ENCODE measurements around the gene PROX1.

Gene PROX1

DNA sequence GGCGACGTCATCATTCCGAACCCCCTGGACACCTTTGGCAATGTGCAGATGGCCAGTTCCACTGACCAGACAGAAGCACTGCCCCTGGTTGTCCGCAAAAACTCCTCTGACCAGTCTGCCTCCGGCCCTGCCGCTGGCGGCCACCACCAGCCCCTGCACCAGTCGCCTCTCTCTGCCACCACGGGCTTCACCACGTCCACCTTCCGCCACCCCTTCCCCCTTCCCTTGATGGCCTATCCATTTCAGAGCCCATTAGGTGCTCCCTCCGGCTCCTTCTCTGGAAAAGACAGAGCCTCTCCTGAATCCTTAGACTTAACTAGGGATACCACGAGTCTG, 10.0 kb downstream of the PROX1 start:
- no peak for DNase-seq (ENCODE audit: low read depth)

DNA sequence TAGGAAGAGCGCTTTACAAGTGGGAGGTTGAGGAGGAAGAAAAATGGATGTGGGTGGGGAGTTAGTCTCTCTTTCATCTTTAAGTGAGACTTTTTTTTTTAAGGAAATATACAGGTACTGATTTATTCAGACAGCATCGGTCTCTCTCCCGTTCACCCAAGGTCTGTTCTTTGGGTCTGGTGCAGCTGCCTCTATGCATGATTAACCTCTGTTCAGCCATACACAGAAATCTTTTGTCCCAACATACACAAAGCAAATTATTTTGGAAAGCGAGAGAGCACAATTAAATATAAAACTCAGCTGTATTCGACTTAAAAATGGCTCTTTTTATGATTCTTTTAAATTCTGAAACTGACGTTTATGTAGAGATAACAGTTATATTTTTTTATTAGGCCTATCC, 11.0 kb downstream of the PROX1 start:
- DNase-seq (ENCODE audit: low read depth), result no peak

DNA sequence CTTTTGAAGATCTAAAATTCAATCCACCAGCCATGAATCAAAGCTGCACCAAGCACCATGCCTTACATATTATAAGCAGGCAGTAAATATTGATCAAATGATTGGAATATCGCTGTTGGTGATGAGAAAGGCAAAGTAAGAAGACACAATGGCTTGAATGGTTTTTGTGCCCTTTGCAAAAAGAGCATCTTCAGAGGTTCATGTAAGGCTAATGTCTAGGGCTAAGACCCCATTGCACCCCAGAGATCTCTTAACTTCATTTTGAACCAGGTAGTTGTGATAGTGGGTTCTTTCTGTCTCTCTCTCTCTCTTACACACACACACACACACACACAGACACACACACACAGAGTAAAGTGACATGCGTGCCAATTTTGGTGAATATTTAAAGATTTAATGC, 12.0 kb downstream of the PROX1 start:
- no peak for DNase-seq (ENCODE audit: low read depth)

DNA sequence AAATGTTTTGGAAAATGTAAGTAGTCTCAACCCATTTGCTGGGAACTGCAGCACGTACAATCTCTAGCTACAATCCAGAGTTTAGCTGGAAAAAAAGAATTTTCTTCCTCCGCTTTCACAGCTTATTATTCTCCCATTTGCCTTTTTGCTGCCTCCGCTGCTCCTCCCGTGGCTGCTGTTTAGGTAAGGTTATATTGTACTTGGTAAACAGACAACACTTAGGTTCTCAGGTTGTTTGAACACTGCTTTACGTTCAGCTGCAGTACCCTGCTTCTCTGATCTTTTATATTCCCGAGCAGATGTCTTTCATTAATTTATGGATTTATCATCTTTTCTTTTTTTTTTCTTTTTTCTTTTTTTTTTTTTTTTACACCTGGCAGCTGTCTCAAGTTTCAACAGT, 14.3 kb downstream of the PROX1 start:
- no peak for DNase-seq (ENCODE audit: low read depth)

DNA sequence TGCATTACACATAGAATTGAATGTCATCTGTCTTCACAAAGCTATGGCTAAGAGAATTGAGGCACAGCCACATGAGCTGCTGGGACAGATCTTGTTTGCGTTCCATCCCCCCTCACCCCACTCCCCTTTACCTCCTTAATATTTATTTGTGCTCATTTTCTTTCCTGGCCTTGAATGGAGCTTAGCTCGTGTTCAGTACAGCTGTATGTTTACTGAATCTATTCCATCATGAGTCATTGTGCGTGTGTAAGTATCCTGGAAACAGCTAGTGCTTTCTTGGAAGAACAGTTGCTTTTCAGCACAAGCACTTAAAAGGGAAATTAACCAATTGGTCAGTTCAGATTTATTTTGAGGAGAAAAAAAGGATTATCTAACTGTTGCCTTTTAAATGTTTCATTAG, 14.7 kb downstream of the PROX1 start:
- no peak for DNase-seq (ENCODE audit: low read depth)

DNA sequence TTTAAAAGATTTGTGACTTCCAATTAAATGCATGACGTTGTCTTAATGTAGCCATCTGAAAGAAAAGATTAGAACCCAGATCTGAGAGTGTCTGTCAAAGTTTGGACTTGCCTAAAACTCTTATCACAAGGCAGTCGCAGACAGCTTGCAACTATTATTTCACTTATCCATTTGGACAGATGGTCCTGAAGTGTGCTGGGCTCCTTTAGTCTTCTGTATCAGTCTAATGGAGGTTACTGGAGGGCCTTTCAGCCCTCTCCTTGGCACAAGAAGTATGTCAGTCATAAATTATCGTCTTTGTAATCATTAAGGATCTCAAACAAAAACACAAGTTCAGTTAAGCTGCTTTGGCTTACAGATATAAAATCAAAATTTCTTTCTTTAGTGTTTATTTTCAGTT, 15.5 kb downstream of the PROX1 start:
- DNase-seq (ENCODE audit: low read depth), result no peak

DNA sequence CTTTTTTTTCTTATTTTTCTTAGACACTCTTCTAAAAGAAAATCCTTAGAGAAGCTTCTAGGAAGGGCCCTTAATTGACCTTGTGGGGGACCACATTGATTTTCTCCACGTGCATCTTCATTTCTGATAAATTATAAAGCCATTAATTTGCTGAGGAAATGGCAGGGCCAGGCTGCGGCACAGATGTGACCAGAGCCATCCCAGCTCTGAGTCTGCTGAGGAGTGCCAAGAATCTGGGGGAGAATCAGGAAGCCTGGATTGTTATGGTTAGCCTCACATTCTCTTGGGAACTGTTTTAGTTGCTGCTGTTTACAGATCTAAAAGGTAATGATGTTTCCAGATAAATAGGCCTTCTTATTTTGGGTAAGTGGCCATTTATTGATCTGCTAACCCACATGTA, 16.2 kb downstream of the PROX1 start:
- DNase-seq (ENCODE audit: low read depth), result no peak

DNA sequence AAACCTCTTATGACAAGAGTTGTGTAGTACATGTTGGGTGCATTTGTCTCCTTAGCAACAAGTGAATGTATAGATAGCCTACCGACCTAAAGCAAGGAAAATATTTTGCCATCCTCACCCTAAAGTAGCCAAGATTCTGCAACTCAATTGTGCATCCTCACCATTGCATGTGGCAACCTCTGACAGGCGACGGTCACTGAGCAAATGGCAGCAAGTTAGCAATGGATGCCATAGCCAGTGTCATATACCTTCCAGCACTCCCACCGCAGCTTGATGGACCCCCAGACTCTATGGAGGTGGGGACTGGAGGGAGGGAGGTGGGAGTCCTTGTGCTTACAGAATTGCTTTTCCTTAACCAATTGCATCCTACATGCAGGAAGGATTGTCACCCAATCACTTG, 17.0 kb downstream of the PROX1 start:
- DNase-seq (ENCODE audit: low read depth), result no peak

DNA sequence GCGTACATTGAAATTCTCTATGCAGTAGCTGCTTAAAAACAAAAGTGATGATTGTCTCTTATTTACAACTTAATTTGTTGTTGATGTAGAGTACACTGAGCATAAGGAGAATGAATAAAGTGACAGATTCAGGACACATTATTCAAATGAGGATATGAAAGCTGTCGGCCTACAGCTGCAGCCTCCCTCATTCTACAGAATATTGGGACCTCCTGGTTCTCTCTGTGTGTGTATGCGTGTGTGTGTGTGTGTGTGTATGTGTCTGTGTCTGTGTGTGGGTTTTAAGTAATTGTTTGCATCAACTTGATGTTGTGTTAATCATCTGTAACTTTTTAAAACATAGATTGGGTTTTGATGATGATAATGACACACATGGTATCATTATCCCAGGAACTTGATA, 17.9 kb downstream of the PROX1 start:
- no peak for DNase-seq (ENCODE audit: low read depth)

DNA sequence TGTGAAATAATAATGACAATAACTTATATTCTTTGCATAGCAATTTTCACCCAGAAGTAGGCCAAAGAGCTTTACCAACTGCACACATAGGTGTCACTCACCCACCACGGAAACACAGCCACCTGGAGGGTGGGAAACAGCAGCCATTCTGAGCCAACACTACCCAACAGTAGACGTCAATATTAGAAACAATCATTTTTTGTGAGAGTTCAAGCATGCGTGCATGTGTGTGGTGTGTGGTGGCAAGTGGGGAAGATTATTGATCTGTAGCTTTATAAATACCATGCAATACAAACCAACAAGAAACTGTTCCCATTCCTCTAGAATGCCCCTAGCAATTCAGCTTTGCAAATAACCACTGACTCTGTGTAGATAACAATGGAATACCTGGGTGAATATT, 19.1 kb downstream of the PROX1 start:
- DNase-seq (ENCODE audit: low read depth), result no peak

DNA sequence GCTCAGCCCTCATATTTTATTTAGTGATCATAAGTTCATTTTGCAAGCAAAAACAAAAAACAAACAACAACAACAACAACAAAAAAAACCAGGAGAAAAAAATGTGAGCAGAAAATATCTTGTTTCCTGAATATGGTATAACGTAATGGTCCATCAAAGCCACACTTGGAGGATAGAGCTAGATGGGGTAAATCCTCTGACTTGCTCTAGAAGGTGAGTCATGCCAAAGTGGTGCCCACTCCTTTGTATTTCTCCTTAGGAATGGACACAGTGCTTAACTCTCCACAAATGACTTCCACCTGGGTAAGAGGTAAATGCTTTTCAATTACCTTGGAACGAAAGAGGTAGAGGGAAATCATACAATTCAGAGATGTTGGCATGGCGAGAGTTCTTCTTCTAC, 20.6 kb downstream of the PROX1 start:
- DNase-seq (ENCODE audit: low read depth), result no peak

DNA sequence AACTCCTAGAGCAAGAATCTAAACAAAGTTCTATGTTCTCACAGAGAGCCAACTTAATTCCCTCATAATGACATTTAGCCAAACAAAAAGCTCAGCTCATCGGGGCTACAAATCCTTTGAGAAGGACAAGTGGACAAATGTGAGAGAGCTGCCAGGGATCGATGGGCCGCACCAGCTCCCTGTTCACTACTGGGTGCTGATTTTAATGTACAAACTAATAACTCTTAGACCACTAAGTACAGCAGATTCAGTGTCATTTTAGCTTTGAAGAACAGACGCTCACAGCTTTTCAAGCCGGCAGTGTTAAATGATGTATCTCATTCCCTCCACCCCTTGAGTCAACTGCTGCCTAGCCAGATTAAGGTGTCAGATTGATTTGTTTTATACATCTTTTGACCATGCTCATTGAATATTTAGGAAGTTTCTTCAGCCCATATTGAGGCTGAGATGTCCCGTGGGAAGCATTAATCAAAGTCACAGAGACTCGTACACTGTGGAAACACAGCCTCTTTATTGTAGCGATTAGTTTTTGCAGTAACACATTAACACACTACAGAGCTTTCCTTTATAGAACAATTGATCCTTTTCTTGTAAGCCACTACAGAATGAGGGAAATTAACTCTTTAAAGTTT, 21.1 kb downstream of the PROX1 start:
- no peak for DNase-seq (ENCODE audit: low read depth)

DNA sequence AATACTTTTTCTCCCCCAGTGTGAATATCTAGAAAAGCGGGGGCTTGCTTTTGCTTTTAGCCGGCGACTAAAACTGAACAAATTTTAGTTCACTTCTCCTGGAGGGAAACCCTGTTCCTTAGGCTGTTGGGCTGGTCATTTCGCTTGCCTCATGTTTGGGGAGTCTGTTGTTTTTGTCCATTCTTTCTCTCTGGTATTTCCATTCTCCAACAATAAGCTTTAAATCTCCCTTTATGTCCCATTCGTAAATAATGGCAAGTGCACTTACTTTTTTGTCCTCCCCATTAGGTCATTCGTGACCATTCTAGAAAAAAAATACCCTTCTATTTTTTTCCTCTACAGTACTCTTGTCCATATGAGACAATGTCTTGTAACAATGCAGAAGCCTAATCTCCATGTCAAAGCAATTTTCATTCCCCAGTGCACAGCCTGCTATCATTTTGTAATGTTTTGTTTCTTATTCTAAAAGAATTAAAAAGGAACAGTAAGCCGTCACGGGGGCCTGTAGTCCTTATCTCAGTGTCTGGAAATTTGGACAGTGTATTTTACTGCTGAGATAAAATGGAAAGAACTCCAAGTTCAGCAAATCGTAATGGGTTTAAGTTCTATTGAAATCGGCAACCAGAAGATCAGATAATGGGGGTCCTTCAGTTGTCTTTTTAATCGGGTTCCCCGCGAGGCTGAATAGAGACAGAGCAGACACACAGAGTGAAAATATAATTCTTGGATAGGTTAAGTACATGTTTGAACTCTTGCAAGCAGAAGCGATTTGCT, 21.8 kb downstream of the PROX1 start:
- DNase-seq (ENCODE audit: low read depth), result no peak

DNA sequence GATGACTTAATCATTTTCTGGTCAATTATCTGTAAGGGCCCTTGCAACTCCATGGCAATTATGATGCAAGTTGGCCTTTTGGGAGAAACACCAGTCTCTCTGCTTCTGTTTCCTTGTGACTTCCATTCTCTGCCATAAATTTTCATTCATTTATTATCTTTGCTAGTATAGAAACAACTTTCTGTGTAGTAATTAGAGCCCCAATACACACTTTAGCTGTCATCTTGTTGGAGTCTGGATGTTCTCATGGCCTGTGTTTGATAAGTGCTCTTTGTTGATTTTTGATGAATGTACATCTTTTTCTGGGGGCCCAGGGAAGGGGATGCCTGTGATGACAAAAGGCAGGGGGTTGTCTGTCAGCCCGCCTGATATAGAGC, 22.4 kb downstream of the PROX1 start:
- no peak for DNase-seq (ENCODE audit: low read depth)

DNA sequence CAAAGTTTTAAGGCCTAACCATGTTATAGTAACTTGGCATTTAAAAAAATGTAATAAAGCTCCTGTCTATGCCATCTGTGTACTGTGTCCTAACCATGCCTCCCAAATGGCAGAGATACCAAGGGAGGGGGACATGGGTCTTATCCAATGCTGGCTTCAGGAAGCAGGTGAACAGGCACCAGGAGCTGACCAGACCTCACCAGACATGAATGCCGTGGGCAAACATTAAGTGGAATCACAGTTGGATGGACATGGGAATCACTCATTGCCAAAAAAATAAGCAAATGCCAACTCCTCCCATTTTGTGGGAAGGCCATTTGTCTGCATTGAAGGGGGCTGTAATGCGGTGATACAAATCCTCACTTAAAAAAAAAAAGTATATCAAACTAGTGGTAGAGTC, 22.9 kb downstream of the PROX1 start:
- DNase-seq (ENCODE audit: low read depth), result no peak

DNA sequence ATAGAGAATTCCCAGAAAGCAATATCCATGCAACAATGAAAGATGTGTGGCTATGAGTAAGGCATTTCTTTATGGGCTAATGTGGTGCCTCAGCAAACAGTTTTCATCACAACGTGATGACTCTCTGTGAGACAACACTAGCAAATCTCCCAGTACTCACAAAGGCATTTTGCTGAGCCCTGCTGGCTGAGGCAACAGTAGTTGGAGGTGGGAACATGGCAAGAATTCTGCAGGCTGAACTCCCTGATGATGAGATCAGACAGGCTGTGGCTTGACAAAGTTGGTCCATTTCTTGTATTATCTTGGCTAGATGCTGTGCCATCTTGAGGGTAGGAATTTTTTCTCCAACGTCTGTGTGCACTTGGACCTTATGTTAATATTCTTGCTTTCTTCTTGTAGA, 24.6 kb downstream of the PROX1 start:
- no peak for DNase-seq (ENCODE audit: low read depth)

DNA sequence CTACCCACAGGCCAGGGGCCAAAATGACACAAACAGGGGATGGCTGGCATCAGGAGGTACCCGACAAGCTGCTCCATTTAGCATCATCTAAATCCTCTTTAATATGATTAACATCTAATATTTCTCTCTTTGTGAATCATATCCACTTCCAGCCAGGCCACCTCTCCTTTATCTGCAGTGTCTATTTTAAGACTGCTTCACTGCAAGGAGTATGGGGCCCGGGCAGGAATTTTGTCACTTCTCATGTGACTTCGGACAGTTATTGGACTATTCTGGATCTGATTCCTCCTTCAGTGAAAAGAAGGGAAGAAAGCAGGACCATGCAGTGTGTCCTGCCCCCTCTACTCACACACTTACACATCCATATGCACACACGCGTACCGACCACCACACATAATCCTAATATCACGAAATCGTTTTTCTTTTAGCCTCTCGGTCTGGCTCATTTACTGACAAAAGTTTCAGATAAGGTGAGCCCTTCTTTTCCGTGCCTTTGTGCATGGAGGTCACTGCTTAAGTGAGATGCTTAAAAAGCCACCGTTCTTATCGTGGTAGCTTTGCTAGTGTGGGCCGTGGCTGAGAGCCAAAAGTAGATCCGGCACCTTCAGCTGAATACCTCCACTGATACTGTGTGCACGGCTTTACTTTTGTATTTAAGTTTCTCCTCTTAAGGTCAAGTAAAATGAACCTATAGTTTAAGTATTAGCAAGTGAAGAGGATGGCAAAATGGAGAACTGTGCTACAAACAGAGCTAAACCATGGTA, 26.0 kb downstream of the PROX1 start:
- DNase-seq (ENCODE audit: low read depth), result no peak

DNA sequence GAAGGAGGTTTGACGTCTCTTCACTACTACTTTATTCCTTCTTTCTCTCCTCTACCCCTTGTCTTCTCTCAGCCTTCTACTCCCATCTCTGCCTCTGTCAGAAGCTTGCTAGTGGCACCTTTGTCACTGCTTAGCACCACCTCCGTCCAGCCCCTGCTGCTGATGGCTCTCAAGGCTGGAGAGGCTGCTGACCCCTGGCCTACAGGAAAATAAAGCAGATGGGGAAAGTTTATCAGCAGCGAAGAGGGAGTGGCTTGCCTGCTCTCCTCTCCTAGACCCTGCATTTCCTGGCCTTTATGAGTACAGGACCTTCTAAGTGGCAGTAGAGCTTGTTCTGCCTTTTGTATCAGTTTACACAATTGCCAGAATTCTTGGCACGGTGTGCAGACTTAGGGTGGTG, 27.0 kb downstream of the PROX1 start:
- no peak for DNase-seq (ENCODE audit: low read depth)

DNA sequence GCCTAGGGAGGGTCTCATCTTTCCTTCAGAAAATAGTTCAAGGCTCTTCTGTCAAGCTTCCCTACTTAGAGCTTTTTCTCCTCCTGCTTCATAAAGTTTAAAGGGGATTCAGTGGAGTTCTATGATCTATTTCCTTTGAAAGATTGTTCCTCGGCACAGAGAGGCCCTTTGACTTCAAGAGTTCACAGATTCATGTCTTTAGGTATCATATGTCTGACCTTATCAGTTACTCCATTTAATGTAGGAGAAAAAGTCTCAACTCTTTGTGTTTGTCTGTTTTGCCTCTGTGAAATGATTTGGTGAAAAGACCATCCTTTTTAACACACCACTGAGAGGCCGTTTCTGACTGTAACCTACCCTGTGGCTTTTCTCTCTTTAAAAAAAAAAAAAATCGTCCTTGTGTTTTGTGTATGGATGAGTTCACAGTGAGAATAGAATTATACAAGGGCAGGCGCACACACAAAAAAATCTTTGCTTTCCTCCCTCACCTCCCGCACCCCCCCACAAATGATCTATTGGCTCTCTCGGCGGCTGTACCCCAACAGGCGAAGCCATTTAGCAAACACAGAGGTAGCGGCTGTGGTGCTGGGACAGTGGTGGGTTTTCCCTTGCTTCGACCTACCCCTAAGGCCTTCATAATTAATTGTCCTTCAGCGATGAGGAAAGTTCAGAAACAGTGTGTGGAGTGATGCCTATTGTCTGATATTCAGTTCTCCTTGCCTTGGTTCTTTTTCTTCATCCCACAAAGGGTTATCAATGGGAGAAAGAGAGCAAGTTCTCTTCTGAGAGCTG, 29.6 kb downstream of the PROX1 start:
- DNase-seq (ENCODE audit: low read depth), result no peak

DNA sequence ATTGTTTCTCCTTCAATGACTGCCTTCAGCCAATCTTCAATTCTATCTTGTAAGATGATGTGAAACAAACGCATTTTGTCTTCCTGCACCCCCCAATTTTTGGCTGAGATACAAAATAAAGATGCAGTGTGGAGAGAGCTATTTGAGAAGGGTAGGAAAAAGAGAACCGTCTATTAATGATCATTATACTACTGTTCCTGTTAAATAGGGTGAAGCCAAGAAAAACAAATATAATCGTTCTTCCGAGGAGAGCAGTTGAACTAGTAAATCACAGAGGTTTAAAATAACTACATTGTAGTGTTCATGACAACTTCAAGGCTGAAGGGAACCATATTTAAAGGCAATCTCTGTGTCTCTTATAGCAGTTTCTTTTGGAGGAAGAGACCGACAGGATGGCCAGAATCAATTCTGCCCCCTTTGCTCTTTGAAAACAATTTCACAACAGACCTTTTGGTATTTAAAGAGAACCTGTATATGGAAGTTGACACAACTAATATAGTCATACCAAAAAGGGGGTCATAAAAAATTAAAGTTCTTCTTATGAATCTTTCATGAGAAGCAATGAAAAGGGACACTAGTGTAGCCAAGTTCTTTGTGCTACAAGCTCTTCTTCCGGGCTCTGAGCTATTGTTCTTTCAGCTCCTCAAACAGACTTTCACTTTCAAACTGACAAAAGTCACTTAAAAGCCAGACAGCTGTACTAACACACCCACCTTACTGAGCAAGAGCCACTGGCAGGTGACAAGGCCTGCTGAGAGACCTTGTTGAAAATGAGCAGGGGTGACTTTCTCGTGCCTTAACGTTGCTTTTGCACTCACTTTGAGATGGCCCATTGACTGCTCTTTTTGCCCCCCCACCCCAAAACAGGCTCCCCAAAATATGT, 30.9 kb downstream of the PROX1 start:
- no peak for DNase-seq (ENCODE audit: low read depth)

DNA sequence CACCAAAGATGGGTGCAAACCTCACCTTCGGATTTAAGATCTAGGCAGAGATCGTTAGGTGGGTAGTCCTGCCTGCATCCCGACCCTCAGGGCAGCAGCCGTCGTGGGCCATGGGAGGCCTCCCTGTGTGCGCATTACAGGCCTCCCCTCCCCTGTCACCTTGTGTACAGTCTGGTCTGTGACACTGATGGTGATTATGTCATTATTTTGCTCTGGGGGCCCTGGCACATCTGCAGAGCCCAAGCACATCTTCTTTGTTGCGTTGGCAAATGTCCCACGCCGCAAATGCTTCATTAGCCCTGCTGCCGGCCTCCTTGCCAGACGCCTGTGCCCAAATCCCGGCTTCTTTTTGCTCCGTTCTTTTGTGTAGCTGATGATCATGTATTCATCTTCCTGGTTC, 31.7 kb downstream of the PROX1 start:
- no peak for DNase-seq (ENCODE audit: low read depth)

DNA sequence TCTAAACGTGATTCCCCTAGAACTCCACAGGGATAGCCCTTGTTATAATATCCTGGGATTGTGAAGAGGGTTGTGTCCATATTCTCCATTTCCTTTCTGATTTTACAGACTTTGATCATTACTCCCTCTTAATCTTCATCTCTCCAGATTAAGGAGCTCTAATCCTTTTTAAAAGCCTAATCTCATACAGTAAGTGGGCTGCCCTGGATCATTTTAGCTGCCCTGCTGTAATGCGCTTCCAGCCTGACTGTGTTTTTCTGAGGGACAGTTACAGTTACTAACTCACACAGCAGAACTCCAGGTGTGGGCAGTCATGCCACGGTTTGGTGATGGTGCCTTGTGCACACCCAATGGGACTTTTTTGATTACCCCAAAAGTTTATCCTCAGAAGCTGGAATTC, 33.5 kb downstream of the PROX1 start:
- DNase-seq (ENCODE audit: low read depth), result no peak

Measured in fibroblast of gingiva (primary cell).